Measurements from ENCODE around the gene MBD3L2.

DNA sequence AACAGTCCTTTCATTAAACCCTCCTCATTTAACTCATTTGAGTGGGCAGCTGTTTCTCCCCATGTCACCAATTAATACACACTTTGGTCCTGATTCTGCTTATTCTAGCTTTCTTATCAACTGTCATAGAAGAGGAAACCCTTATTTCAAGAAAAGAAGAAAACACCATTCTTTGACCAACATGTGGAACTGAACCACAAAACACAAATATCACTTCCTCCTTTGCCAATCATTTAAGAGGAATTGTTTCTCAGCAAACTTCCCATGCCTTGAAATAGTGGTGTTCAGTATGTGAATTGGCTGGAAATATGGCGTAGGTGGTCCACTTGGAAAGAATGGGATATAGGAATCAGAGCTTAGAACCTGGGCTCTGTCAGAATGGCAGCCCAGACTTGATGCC lies 48.3 kb upstream of the MBD3L2 start:
- TF ChIP-seq, protein P1, sequence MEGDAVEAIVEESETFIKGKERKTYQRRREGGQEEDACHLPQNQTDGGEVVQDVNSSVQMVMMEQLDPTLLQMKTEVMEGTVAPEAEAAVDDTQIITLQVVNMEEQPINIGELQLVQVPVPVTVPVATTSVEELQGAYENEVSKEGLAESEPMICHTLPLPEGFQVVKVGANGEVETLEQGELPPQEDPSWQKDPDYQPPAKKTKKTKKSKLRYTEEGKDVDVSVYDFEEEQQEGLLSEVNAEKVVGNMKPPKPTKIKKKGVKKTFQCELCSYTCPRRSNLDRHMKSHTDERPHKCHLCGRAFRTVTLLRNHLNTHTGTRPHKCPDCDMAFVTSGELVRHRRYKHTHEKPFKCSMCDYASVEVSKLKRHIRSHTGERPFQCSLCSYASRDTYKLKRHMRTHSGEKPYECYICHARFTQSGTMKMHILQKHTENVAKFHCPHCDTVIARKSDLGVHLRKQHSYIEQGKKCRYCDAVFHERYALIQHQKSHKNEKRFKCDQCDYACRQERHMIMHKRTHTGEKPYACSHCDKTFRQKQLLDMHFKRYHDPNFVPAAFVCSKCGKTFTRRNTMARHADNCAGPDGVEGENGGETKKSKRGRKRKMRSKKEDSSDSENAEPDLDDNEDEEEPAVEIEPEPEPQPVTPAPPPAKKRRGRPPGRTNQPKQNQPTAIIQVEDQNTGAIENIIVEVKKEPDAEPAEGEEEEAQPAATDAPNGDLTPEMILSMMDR (IDR thresholded peaks at IDR 0.05; ENCODE audit: insufficient read depth, low read length, poor library complexity, severe bottlenecking), result no peak
- TF ChIP-seq EZH2phosphoT487 (conservative IDR thresholded peaks at IDR 0.05; ENCODE audit: low read length), result no peak
